ENCODE data around the gene VMAC. TPM values are rescaled to one million over a fixed set of nuclear protein-coding genes. Genes with fewer than 3 reads are reported as not detected.

VMAC gene
- total RNA-seq, 1 experiment from 2014 or later = 7.1 TPM

DNA sequence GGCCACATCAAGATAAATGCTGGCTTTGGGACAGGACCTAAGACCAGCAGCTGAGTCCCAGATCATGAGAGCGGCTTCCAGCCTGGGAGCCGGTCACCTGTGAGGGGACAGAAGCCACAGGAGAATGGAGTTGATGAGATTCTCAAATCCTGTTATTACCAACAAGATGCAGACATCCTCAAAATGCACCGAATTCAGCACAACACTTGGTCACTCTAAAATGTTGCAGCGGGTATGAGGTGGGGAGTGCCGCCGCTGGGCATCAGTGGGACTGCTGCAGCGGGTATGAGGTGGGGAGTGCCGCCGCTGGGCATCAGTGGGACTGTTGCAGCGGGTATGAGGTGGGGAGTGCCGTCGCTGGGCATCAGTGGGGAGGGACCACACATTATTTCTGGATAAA, 52.1 kb downstream of the VMAC start:
- Histone ChIP-seq H3K36me3 (ENCODE audit: low read depth) (no peaks in the 10 kb centered on the region), H3K4me1 (replicated peaks; ENCODE audit: insufficient read depth) (no peaks in the 10 kb centered on the region), H3K27ac (no peak overlapping the region), H2AFZ (no peak overlapping the region), H3K9me2 (ENCODE audit: insufficient read depth) (no peaks in the 10 kb centered on the region), H3K79me2 (ENCODE audit: low read depth) (peaks cover 66% of the 10 kb centered on the region), H3K27me3 (ENCODE audit: insufficient read depth, low read depth) (no peaks in the 10 kb centered on the region), H3K4me2 (no peak overlapping the region), H3K4me3 (no peak overlapping the region), H4K20me1 (ENCODE audit: insufficient read depth) (peaks cover 45% of the 10 kb centered on the region), H3F3A (ENCODE audit: insufficient read depth, low read depth) (no peaks in the 10 kb centered on the region), H3K9me3 (ENCODE audit: insufficient read depth, low read depth) (no peaks in the 10 kb centered on the region)
- CTCF ChIA-PET = no interaction called here
- no TSS peak for BruUV-seq (replicated peaks)
- no peak for DNase-seq
- POLR2A ChIA-PET (ENCODE audit: unreplicated experiment) = interaction anchor here (0.6 kb wide), 1 partner anchor 14 kb away, joined by 28 read pairs; no protein-coding TSS in a partner anchor
- TF ChIP-seq EZH2 (IDR thresholded peaks at IDR 0.05; ENCODE audit: low read depth) = no peak
- TF ChIP-seq, protein P1, sequence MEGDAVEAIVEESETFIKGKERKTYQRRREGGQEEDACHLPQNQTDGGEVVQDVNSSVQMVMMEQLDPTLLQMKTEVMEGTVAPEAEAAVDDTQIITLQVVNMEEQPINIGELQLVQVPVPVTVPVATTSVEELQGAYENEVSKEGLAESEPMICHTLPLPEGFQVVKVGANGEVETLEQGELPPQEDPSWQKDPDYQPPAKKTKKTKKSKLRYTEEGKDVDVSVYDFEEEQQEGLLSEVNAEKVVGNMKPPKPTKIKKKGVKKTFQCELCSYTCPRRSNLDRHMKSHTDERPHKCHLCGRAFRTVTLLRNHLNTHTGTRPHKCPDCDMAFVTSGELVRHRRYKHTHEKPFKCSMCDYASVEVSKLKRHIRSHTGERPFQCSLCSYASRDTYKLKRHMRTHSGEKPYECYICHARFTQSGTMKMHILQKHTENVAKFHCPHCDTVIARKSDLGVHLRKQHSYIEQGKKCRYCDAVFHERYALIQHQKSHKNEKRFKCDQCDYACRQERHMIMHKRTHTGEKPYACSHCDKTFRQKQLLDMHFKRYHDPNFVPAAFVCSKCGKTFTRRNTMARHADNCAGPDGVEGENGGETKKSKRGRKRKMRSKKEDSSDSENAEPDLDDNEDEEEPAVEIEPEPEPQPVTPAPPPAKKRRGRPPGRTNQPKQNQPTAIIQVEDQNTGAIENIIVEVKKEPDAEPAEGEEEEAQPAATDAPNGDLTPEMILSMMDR (conservative IDR thresholded peaks at IDR 0.05) = no peak
- intact Hi-C loops (cut with micrococcal nuclease; ENCODE audit: unreplicated experiment) = no loop called here

DNA sequence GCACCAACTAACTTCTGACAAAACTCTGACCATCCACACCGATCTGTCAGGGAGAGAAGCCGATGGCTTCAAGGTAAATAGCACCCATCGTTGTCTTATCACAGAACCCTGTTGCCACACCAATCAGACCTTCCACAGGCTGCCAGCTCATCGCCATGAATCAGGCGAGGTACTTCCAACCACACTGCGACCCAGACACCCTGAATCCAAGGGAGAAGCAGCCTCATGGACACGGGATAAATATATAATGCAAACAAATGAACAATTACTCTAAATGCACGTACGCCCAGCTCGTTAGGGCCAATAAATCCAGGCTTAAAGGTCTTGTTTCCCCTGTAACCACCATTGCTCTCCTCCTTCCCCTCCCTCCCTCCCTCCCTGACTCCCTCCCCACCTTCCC, 52.5 kb downstream of the VMAC start:
- Histone ChIP-seq H3K27ac (no peak overlapping the region), H3K79me2 (ENCODE audit: low read depth) (peaks cover 70% of the 10 kb centered on the region), H4K20me1 (ENCODE audit: insufficient read depth) (peaks cover 49% of the 10 kb centered on the region), H3K4me1 (replicated peaks; ENCODE audit: insufficient read depth) (no peaks in the 10 kb centered on the region), H3K9me3 (ENCODE audit: insufficient read depth, low read depth) (no peaks in the 10 kb centered on the region), H2AFZ (no peak overlapping the region), H3K4me2 (no peak overlapping the region), H3K9me2 (ENCODE audit: insufficient read depth) (no peaks in the 10 kb centered on the region), H3K4me3 (no peak overlapping the region), H3K27me3 (ENCODE audit: insufficient read depth, low read depth) (no peaks in the 10 kb centered on the region), H3F3A (ENCODE audit: insufficient read depth, low read depth) (no peaks in the 10 kb centered on the region), H3K36me3 (ENCODE audit: low read depth) (no peaks in the 10 kb centered on the region)
- ChIA-PET POLR2A (ENCODE audit: unreplicated experiment) (interaction anchor here (0.6 kb wide), 1 partner anchor 15 kb away, joined by 28 read pairs; no protein-coding TSS in a partner anchor), CTCF (no interaction called here)
- no peak for DNase-seq
- TF ChIP-seq, protein P1 (conservative IDR thresholded peaks at IDR 0.05) = no peak
- TF ChIP-seq EZH2 (IDR thresholded peaks at IDR 0.05; ENCODE audit: low read depth) = no peak
- no TSS peak for BruUV-seq (replicated peaks)
- intact Hi-C loops (cut with micrococcal nuclease; ENCODE audit: unreplicated experiment) = no loop called here

DNA sequence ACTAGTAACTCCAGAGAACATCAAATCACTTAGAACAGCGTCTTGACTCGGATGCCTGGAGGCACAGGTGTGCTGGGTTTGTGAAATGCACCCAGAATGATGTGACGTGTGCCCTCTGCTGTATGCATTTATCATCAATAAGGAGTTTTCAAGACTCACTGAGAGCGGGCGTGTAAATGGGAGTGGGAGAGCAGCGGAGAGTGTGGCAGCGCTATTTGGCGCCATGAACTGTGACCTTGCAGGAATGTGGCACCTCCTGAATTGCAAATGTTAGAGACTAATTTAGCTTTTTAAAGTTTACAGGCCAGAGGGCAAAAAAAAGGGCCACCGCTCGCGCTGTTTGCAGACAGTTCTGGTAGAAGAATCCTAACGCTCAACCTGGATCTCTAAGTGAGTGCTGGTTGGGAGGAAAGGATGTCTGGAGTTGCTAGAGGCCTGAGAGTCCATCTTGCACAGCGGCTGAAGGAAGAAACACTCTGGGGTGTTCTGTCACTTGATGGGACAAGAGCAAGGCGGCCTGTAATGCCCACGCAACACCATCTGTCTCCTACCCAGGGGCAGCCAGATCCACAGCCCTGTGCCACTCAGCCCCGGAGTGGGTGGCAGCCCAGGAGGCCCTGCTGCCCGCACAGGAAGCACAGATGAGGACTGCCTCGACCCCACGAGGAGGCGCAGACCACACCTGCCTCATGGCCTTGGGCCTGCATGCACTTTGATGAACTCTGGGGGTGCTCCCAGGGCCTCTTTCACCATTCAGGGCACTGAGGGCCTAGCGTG, 53.6 kb downstream of the VMAC start:
- Histone ChIP-seq H3K27me3 (ENCODE audit: insufficient read depth, low read depth) (no peaks in the 10 kb centered on the region), H3K4me2 (no peak overlapping the region), H2AFZ (no peak overlapping the region), H3K9me3 (ENCODE audit: insufficient read depth, low read depth) (no peaks in the 10 kb centered on the region), H3K4me1 (replicated peaks; ENCODE audit: insufficient read depth) (no peaks in the 10 kb centered on the region), H3K79me2 (ENCODE audit: low read depth) (peaks cover 74% of the 10 kb centered on the region), H3K27ac (no peak overlapping the region), H3K36me3 (ENCODE audit: low read depth) (no peaks in the 10 kb centered on the region), H3K9me2 (ENCODE audit: insufficient read depth) (no peaks in the 10 kb centered on the region), H4K20me1 (ENCODE audit: insufficient read depth) (peaks cover 57% of the 10 kb centered on the region), H3K4me3 (no peak overlapping the region), H3F3A (ENCODE audit: insufficient read depth, low read depth) (no peaks in the 10 kb centered on the region)
- no peak for DNase-seq
- POLR2A ChIA-PET (ENCODE audit: unreplicated experiment) = no interaction called here
- BruUV-seq (replicated peaks) = no TSS peak
- CTCF ChIA-PET = no interaction called here
- intact Hi-C loops (cut with micrococcal nuclease; ENCODE audit: unreplicated experiment) = no loop called here
- TF ChIP-seq EZH2 (IDR thresholded peaks at IDR 0.05; ENCODE audit: low read depth) = no peak
- TF ChIP-seq, protein P1 (conservative IDR thresholded peaks at IDR 0.05) = no peak
